ENCODE results near the gene KCNK17.

- TF ChIP-seq CTCF (IDR thresholded peaks at IDR 0.05; ENCODE audit: insufficient read depth, low read depth, low read length) (no peak), EZH2 (IDR thresholded peaks at IDR 0.05; ENCODE audit: insufficient read depth, low read length) (no peak)
These were observed 27.1 kb upstream of the KCNK17 start for GRCh38 chr6:39341352-39341751.

All from astrocyte (in vitro differentiated cells and primary cell).